Sigmoid colon (tissue), 7 donors: Measurements from ENCODE around the gene DCUN1D2. TPM values are rescaled to one million over a fixed set of nuclear protein-coding genes. Genes with fewer than 3 reads are reported as not detected.

Experiments
- DNase-seq: peaks from one replicate; pipeline ENCODE4 v3.0.0-alpha.2; 2019
- H3K27ac ChIP-seq, 4 donors: fragments of 200-600 bp; sonication (generic); one replicate each; pipeline ENCODE4 v1.5.1; 2016 to 2019; ENCODE audit warnings: mild to moderate bottlenecking in 1 of 4
- H3K27me3 ChIP-seq, 3 donors: fragments of 200-600 bp; sonication (generic); one replicate each; pipeline ENCODE4 v1.5.1; 2019; ENCODE audit warnings: mild to moderate bottlenecking in 1 of 3
- H3K36me3 ChIP-seq, 4 donors: fragments of 200-600 bp; sonication (generic); one replicate each; pipeline ENCODE4 v1.5.1; 2016 to 2019
- H3K4me1 ChIP-seq, 4 donors: fragments of 200-600 bp; sonication (generic); one replicate each; pipeline ENCODE4 v1.5.1; 2017 to 2019
- H3K4me3 ChIP-seq, 4 donors: fragments of 200-600 bp; sonication (generic); one replicate each; pipeline ENCODE4 v1.5.1; 2017 to 2019; ENCODE audit warnings: mild to moderate bottlenecking in 2 of 4, moderate library complexity in 1 of 4
- H3K9me3 ChIP-seq, 4 donors: fragments of 200-600 bp in 3 of 4; sonication (generic) in 3 of 4; one replicate each; pipeline versions ENCODE4 v1.5.1 to v1.6.1; 2013 to 2019
- CTCF ChIP-seq, 4 experiments: fragments of 450-650 bp in 3 of 4; fragments of 200-600 bp in 1 of 4; IDR thresholded peaks; one replicate each; pipeline ENCODE4 v1.5.1; 2016 to 2019; ENCODE audit warnings: antibody characterized with exemption in 4 of 4, mild to moderate bottlenecking in 3 of 4, moderate library complexity in 2 of 4
- EP300 ChIP-seq, 4 donors: sonication (generic); formaldehyde crosslinking; IDR thresholded peaks; one replicate each; pipeline ENCODE4 v1.6.1; 2017; ENCODE audit warnings: antibody characterized with exemption in 4 of 4
- POLR2A ChIP-seq, 2 donors: fragments of 450-650 bp; IDR thresholded peaks; one replicate each; pipeline ENCODE4 v1.6.1; 2016; ENCODE audit warnings: antibody characterized with exemption in 2 of 2, mild to moderate bottlenecking in 2 of 2, moderate library complexity in 2 of 2
- POLR2AphosphoS5 ChIP-seq, 4 donors: sonication (generic); formaldehyde crosslinking; IDR thresholded peaks; one replicate each; pipeline ENCODE4 v1.6.1; 2017; ENCODE audit warnings: antibody characterized with exemption in 4 of 4
- WGBS, 2 donors: extraction: QIAGEN DNeasy Blood & Tissue Kit; methylation state at CpG; one replicate each; pipeline ENCODE4 v1.1.7; 2013; 5-methylcytosine and 5-hydroxymethylcytosine counted together
- intact Hi-C: fragments of 100-400 bp; cut with DNase I; formaldehyde crosslinking; loops from one replicate; pipeline ENCODE4 v1.15.1; 2023
- polyA plus RNA-seq, 3 donors: library from polyadenylated mRNA; stranded (reverse); fragments of 200-250 nt; gene quantifications; one replicate each; pipeline ENCODE4 v1.2.3, GENCODE V29; 2013
- total RNA-seq, 4 donors: library from RNA; depleted of rRNA; stranded (reverse); fragments of >200 nt; gene quantifications; one replicate each; pipeline ENCODE4 v1.1.0, GENCODE V29; 2016
- donor health status: healthy with polysubstance abuse.
- donor health status: Bipolar disorder and iron deficiency.
- donor health status: healthy.

Gene DCUN1D2
- total and polyA plus RNA-seq, 7 donors, result 6.6 to 33.0 (median 20.6) TPM

GRCh38 chr13:113417836-113418721 is 72.4 kb downstream of the DCUN1D2 start:
- DNase-seq, result no peak
- Histone ChIP-seq H3K27ac (no peak overlapping the region), H3K9me3 (no peaks in the 10 kb centered on the region), H3K4me1 (peaks cover 0 to 38% (median 32%) of the 10 kb centered on the region in 4 donors), H3K27me3 (peaks cover 0 to 4% (median 0%) of the 10 kb centered on the region in 3 donors), H3K4me3 (no peak overlapping the region), H3K36me3 (no peaks in the 10 kb centered on the region)
- WGBS, 2 donors, result 78 to 84% methylated on average over 16 of the region's 16 CpGs
- no peak for TF ChIP-seq POLR2A (IDR thresholded peaks at IDR 0.05)
- TF ChIP-seq EP300 (IDR thresholded peaks at IDR 0.05), result no peak
- TF ChIP-seq POLR2AphosphoS5 (IDR thresholded peaks at IDR 0.05), result no peak
- intact Hi-C loops, result no loop called here

DNA sequence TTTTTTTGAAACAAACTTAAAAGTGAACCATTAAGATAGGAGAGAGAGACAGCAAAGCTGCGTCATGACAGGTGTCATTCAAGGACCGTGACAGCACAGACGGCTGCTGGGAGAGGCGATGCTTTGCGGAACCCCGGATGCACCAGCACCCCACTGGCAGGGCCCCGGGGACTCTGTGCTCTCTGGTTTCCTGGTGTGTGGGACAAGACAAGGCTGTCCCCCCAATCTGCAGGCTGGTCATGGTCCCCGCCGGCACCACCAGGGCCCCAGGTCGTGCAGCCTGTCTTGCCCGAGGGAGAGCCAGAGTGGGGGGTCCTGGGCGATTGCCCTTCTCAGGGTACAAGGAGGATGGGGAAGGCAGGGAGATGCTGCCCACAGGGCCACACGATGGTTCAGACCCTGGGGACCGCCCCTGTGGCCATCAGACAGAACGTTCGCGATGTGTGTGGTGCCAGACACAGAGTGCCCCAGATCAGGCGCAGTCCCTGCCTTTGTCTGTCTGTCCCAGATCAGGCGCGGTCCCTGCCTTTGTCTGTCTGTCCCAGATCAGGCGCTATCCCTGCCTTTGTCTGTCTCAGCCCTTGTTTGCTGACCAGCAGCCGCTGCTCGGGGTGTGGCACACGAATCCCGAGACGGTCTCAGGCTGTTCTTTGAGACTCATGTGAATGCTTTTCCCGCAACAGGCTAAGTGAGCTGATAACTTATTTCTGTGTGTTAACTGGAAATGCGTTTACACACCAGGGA is 73.3 kb downstream of the DCUN1D2 start:
- H3K4me1 ChIP-seq, result peaks cover 0 to 32% (median 27%) of the 10 kb centered on the region in 4 donors
- no peak for TF ChIP-seq POLR2A (IDR thresholded peaks at IDR 0.05)
- no peak for TF ChIP-seq POLR2AphosphoS5 (IDR thresholded peaks at IDR 0.05)
- TF ChIP-seq CTCF (IDR thresholded peaks at IDR 0.05), result no peak
- no peak for TF ChIP-seq EP300 (IDR thresholded peaks at IDR 0.05)
- no peak for DNase-seq
- no peaks in the 10 kb centered on the region for H3K36me3 ChIP-seq
- intact Hi-C loops, result no loop called here
- no peak overlapping the region for H3K27ac ChIP-seq
- H3K9me3 ChIP-seq, result no peaks in the 10 kb centered on the region
- H3K27me3 ChIP-seq, result peaks cover 0 to 5% (median 0%) of the 10 kb centered on the region in 3 donors
- 52 to 74% methylated on average over 28 of the region's 28 CpGs for WGBS, 2 donors
- H3K4me3 ChIP-seq, result no peak overlapping the region

DNA sequence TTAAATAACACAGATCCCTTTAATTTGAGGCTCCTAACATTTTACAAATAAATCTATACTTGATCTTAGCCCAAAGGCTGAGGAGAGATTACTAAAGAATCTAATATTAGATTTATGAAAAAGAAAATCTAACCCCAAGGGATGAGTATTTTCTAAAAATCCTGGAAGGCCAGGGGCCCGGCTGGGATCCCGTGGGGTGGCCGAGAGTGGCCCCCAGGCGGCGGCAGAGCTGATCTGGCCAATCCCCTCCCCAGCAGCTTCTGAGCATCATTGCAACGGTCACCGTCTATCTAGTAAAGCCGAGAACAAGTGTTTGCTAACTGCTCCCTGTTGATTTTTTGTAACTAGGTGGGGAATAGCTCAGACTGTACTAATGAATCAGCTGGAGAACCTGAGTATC is 74.7 kb downstream of the DCUN1D2 start:
- TF ChIP-seq POLR2AphosphoS5 (IDR thresholded peaks at IDR 0.05) (no peak), CTCF (IDR thresholded peaks at IDR 0.05) (no peak), POLR2A (IDR thresholded peaks at IDR 0.05) (no peak), EP300 (IDR thresholded peaks at IDR 0.05) (no peak)
- intact Hi-C loops, result no loop called here
- no peak for DNase-seq

DNA sequence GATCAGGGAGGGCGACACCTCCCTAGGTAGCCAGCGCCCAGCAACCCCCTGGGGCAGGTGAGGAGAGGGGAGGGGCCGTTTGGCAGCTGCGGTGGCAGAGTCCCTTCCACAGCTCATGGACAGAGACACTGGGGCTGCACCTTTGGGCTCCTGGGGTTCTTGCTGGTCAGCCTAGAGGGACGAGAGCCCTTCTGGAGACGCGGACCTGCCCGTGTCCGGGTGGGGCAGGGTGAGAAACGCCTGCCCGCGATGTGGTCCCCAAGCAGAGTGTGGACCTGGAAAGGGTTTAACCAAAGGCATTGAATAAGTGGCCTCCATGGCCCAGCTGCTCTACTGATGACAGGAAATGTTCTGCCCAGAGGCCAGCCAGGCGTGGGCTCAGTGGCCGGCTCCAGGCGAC is 75.5 kb downstream of the DCUN1D2 start:
- H3K4me1 ChIP-seq, result peaks cover 0 to 41% (median 34%) of the 10 kb centered on the region in 4 donors
- H3K27me3 ChIP-seq, result peaks cover 0 to 5% (median 0%) of the 10 kb centered on the region in 3 donors
- no peak for TF ChIP-seq POLR2A (IDR thresholded peaks at IDR 0.05)
- no peak for TF ChIP-seq POLR2AphosphoS5 (IDR thresholded peaks at IDR 0.05)
- no peak for TF ChIP-seq CTCF (IDR thresholded peaks at IDR 0.05)
- no peak for TF ChIP-seq EP300 (IDR thresholded peaks at IDR 0.05)
- H3K4me3 ChIP-seq, result no peak overlapping the region
- no peak for DNase-seq
- 89% methylated on average over 15 of the region's 15 CpGs for WGBS, 2 donors
- peak overlapping the region in 3 of 4 donors; percentile 83 for H3K27ac ChIP-seq
- H3K36me3 ChIP-seq, result no peaks in the 10 kb centered on the region
- H3K9me3 ChIP-seq, result no peaks in the 10 kb centered on the region
- intact Hi-C loops, result no loop called here

More for the DNA sequence above, 74.7 kb downstream of the DCUN1D2 start:
- Histone ChIP-seq H3K4me1 (peaks cover 0 to 33% (median 26%) of the 10 kb centered on the region in 4 donors), H3K4me3 (no peak overlapping the region), H3K27ac (no peak overlapping the region), H3K9me3 (no peaks in the 10 kb centered on the region), H3K36me3 (no peaks in the 10 kb centered on the region), H3K27me3 (peaks cover 0 to 5% (median 0%) of the 10 kb centered on the region in 3 donors)
- 84 to 91% methylated on average over 8 of the region's 8 CpGs for WGBS, 2 donors

DNA sequence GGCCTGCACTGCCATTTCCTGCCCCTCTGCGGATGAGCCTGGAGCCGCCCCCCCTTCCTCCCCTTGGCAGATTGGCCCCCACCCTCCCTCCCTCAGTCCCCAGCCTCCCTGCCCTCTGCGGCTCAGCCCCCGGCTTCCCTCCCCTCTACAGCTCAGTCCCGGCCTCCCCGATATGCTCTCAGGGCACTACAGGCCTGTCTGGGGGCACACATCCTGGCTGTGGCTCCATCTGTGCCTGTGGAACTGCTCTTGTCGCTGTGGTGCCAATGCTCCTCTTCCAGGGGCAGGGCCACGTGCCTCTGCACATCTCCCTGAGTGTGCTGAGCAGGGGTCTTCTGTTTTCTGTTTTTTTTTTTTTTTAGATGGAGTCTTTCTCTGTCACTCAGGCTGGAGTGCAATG is 76.2 kb downstream of the DCUN1D2 start:
- WGBS, 2 donors, result 88 to 92% methylated on average over 8 of the region's 8 CpGs
- TF ChIP-seq POLR2AphosphoS5 (IDR thresholded peaks at IDR 0.05), result no peak
- no peak for TF ChIP-seq POLR2A (IDR thresholded peaks at IDR 0.05)
- no peak for TF ChIP-seq EP300 (IDR thresholded peaks at IDR 0.05)
- no peak for TF ChIP-seq CTCF (IDR thresholded peaks at IDR 0.05)
- Histone ChIP-seq H3K4me3 (no peak overlapping the region), H3K27me3 (peaks cover 0 to 5% (median 0%) of the 10 kb centered on the region in 3 donors), H3K4me1 (peaks cover 0 to 44% (median 35%) of the 10 kb centered on the region in 4 donors), H3K9me3 (no peaks in the 10 kb centered on the region), H3K36me3 (no peaks in the 10 kb centered on the region), H3K27ac (peak overlapping the region; percentile 76 to 83 (median 83))
- intact Hi-C loops, result no loop called here
- DNase-seq, result no peak
